NCI-H187 (cell line): ENCODE data around the gene ATP6V0A1.
"Not testable (repeated sequence)": the region's sequence is repeated elsewhere in the genome, so short reads cannot be mapped to it uniquely, and the experiment has no call there.

Experiments
- DNase-seq, 2 experiments: peaks; one replicate each; lab custom pipeline; 2025; lab: John Stamatoyannopoulos, UW

ATP6V0A1 gene

GRCh38 chr17:42438600-42439567, 19.8 kb upstream of the ATP6V0A1 start:
- DNase-seq = no peak

- DNase-seq = no peak
Observed at GRCh38 chr17:42441371-42442195, 17.1 kb upstream of the ATP6V0A1 start.

- DNase-seq = no peak
Observed at GRCh38 chr17:42442196-42442565, 16.5 kb upstream of the ATP6V0A1 start.

GRCh38 chr17:42449176-42449575, 9.5 kb upstream of the ATP6V0A1 start:
- not testable (repeated sequence) for DNase-seq

GRCh38 chr17:42449838-42450237, 8.8 kb upstream of the ATP6V0A1 start:
- DNase-seq = not testable (repeated sequence)

- not testable (repeated sequence) for DNase-seq
Observed at GRCh38 chr17:42451270-42451669, 7.4 kb upstream of the ATP6V0A1 start.

GRCh38 chr17:42453439-42453838, 5.2 kb upstream of the ATP6V0A1 start:
- DNase-seq = no peak

GRCh38 chr17:42454987-42455386, 3.7 kb upstream of the ATP6V0A1 start:
- not testable (repeated sequence) for DNase-seq

GRCh38 chr17:42456223-42457106, 2.2 kb upstream of the ATP6V0A1 start:
- DNase-seq = no peak

- DNase-seq = no peak
Observed at GRCh38 chr17:42457107-42457792, 1.4 kb upstream of the ATP6V0A1 start.

GRCh38 chr17:42459256-42459800, 650 bp downstream of the ATP6V0A1 start:
- DNase-seq = no peak

GRCh38 chr17:42459801-42460281, 1.2 kb downstream of the ATP6V0A1 start:
- no peak for DNase-seq

- no peak for DNase-seq
Observed at GRCh38 chr17:42460371-42460770, 1.7 kb downstream of the ATP6V0A1 start.

- DNase-seq = no peak
Observed at GRCh38 chr17:42463976-42464400, 5.3 kb downstream of the ATP6V0A1 start.

GRCh38 chr17:42467889-42468288, 9.2 kb downstream of the ATP6V0A1 start:
- no peak for DNase-seq

GRCh38 chr17:42472709-42473521, 14.2 kb downstream of the ATP6V0A1 start:
- no peak for DNase-seq

GRCh38 chr17:42474276-42474675, 15.6 kb downstream of the ATP6V0A1 start:
- DNase-seq = no peak

- DNase-seq = no peak
Observed at GRCh38 chr17:42475121-42475520, 16.4 kb downstream of the ATP6V0A1 start.

- DNase-seq = no peak
Observed at GRCh38 chr17:42475835-42476234, 17.2 kb downstream of the ATP6V0A1 start.

GRCh38 chr17:42476411-42476810, 17.7 kb downstream of the ATP6V0A1 start:
- DNase-seq = no peak
